GM18508 (cell line): Measurements from ENCODE around the gene CRACR2A.

ENCODE experiments used
- ATAC-seq: cut with Tn5 transposase; IDR thresholded peaks from one replicate; pipeline ENCODE4 v1.9.1; 2021; ENCODE audit warnings: moderate number of reproducible peaks; ENCODE audit not compliant: insufficient read depth, unreplicated experiment

The CRACR2A gene

DNA sequence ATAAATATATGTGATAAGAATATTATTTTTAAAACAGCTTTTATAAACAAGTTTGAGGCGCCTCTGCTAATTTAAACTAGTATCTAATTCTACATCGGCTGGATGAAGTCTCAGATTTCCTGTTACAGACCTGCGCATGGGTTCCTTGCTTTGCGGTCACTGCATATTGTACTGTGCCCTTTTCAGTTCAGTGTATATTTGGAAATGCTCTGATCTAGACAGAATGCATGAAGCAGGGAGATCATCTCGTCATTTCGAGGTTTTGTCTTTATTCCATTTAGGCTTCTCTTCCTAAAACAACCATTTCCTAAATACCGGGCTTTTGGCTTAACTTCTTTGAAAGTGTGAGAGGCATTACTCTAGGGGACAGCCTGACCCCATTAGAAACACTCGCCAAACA is 25.6 kb downstream of the CRACR2A start:
- ATAC-seq, result no peak

DNA sequence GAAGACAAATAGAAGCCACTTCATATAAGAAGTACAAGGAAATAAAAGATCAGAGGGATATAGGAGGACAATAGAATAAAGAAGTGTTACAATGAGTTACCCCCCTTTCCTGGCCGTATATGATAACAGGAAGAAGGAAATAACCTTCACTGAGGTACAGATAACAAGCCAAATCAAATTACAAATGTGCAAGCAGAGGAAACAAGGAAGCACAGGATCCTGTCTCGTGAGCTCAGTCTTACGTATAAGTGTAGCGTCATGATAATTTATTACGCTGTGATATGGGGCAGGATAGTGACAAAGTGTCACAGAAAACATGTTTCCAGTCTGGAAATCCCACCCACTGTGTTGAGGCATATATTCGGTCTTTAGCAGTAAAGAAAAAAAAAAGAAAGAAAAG is 26.5 kb downstream of the CRACR2A start:
- no peak for ATAC-seq

DNA sequence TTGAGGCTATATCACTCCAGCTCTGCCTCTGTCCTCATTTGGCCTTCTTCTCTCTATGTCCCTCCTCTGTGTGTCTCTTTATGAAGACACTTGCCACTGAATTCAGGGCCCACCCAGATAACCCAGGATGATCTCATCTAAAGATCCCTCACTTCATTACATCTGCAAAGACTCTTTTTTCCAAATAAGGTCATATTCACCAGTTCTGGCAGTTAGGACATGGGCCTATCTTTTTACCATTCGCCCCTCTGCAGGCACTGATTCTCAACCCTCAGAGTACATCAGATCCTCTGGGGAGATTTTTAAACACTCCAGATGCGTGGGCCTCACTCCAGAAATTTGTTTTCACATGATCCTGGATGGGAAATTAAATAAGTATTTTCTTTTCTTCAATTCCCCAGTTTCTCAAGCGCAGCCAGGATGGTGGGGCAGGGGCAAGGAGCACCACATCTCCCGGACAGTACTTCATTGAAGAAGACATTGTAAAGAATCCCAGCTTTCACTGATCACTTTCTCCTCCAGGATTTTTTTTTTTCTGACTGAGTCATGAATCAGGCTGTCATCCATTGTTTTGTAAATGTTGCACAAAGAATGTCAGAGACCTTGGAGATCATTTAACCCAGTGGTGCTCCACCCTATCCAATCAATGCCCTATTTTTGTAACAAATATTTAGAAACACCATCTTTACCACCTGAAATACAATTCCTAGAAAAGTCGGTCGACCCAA is 27.4 kb downstream of the CRACR2A start:
- no peak for ATAC-seq

DNA sequence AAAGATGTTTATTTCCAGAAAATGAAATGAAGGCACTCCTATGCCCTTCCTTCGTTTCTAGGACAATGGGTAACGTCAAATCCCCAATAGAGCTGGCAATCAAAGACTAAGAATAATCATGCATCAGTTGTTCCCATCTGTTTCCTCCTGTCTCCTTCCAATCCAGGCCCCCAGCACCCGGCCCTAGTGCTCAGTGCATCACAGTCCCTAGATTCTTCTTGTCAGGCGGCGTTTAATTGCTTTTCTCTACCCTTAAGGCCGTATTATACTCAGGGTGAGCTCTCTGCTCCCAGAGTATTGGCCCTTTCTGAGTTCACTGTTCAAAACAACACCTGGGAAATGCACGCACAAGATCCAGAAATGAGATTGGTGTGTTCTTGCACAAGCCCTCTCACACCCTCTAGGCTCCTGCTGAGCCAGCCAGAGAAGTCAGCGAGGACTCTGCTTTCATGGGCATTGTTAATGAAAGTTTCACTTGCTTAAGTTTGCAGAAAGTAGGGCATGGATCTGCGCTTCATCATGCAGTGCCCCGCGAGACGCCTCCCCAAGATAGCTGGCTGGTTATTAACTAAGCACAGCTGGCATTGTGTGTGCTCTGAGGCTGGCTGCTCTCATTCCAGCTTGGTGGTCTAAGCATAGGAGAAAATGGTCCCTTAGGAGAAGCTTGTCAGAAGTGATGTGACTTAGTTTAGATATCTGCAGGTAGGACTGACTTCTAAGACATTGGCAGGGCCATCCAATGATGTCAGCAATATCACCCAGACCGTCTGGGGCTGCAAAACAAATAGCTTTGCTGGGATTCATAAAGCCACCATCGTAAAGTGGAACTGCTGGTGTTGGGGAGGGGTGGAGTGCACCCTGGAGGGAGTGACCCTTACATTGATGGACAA is 28.7 kb downstream of the CRACR2A start:
- no peak for ATAC-seq

DNA sequence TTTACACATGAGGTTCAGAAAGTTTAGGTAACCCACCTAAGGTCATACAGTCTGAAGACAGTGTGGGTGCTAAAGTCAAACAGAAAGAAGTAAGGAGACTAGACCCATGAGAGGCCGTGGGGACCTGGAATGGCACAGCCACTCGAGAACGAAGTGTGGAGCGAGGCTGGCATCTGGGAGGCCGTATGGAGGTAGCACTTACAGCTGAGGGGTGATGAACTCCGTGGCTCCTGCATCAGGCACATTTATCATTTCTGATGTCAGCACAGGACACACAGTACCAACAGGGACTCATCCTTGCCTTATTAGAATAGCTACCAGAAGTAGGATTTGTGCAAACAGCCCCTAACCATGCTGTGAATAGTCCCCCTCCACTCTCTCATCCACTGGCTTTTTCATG is 30.5 kb downstream of the CRACR2A start:
- ATAC-seq, result no peak

DNA sequence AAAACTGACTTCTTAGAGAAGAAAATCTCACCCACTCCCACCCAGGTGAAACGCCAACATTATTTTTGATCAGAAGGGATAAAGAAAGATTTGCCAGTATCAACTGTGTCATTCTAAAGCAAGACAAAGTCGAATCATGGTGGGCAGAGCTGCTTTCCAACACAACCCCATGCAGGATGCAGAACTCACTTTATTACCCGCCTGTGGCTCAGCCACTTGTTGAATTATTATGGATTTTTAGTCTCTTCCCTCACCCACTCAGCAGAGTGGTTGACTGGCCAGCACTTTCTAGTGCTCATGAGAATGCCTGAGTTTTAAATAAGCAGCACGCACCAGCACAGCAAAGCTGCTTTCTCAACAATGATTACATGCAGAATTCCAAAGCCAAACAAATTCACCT is 32.1 kb downstream of the CRACR2A start:
- ATAC-seq, result no peak

DNA sequence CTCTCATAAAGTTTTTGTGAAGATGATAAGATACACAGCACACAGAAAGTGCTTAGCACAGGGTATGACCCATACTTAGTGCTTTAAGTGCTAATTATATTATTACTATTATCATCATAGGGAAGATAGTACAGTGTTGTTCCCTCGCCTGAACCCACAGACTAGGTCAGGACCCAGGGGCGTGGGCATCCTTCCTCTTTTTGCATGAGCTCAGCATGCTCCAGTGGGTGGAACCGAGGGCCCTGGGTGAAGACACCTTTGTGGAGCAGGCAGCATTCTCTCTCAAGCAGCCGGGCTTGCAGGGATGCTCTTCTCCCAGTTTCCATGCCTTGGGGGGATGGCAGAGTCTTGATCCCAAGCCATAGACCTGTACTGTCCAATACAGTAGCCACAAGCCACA is 34.8 kb downstream of the CRACR2A start:
- no peak for ATAC-seq

DNA sequence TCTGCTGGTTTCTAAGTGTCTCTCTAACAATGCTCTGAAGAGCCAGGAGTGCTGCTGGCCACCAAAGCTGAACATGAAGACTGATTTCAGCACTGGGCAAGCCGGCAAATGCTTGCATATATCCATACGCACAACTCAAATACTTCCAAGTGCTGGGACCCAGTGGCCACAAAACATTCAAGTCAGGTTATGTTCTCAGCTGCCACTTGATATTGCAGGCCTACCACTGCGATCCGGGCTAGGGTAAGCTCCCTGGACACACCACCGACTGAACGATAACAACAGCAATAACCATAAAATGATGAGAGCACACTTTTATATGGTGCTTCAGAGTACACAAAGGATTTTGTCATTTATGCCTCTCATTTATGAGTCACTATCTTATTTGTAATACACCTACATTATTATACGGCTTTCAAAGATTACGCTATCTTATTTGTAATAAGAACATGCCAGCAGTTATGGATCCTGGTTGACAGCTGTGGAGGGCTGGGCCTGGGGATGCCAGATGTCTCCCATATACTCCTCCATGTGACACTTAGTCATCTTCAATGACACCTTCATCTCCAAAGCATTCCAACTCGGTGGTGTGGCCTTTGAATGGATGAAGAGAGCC is 35.5 kb downstream of the CRACR2A start:
- ATAC-seq, result no peak

DNA sequence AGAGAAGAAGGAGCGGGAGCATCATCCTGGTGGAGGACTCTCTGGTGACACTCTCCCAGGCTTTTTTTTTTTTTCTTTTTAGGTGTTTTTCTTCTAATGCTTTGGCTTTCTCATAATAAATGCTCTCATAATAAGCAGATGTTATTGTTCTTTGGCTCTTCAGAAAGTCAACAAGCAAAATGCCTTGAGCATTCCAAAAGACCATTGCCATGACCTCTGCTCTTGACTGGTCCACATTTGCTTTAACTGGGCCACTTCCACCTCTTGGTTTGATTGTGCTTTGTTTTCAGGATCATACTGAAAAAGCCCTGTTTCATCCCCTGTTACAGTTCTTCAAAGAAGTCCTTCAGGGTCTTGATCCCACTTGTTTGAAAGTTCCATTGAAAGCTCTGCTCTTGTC is 36.9 kb downstream of the CRACR2A start:
- ATAC-seq, result no peak

DNA sequence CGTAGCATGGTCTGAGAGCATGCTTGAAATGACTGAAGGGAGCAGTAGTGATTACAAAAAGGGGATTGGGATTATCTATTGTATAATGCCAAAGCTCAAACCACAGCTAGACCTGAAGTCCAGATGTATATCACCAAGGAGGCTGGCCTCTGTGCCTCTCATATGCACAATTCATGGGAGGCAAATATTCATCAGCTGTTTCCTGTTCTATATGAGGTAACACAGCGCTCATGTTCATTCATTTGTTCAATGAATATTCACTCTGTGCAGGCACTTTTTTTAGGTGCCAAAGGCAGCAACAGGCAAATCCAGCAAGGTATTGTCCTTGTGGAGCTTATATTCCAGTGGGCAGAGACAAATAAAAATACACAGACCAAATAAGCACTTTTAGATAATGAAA is 39.0 kb downstream of the CRACR2A start:
- no peak for ATAC-seq

DNA sequence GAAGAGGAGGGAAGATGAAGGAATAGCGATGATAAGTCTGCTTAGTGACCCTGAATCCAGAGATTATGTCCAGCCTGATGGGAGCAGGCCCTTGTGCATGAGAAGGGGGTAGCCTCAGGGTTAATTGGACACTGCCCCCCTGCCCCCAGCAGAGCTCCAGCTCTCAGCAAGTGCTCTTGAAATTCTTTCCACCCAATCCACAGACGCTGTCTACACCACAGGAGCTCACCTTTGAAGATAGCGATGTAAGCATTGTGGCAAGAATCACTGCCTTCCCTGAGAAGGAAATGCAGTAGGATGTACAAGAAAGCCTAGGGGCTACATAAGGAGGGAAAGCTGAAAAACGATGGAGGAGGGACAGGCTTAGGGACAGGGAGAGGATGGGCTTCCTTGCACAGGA is 39.4 kb downstream of the CRACR2A start:
- no peak for ATAC-seq

DNA sequence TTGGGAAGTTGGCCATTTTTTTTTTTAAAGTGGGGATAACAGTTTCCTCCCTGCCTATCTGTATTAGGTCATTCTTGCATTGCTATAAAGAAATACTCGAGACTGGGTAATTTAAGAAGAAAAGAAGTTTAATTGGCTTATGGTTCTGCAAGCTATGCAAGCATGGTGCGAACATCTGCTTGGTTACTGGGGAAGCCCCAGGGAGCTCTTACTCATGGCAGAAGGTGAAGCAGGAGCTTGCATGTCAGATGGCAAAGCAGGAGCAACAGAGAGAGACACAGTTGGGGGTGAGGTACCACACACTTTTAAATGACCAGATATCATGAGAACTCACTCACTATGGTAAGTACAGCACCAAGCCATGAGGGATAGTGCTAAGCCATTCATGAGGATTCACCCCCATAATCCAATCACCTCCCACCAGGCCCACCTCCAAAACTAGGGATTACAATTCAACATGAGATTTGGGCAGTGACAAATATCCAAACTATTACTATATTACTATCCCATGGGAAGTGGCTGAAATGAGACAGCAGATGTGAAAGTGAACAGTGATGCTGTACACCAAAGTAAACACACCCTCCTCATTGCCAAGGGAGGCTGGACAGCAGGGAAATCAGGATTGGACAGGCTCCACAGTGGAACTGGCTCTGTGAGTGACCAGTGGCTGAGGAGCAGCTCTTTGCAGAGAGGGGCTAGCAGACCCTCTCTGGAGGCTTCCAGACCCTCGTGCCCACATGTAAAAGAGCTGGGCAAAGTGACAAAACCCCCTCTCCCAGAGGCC is 40.5 kb downstream of the CRACR2A start:
- no peak for ATAC-seq

DNA sequence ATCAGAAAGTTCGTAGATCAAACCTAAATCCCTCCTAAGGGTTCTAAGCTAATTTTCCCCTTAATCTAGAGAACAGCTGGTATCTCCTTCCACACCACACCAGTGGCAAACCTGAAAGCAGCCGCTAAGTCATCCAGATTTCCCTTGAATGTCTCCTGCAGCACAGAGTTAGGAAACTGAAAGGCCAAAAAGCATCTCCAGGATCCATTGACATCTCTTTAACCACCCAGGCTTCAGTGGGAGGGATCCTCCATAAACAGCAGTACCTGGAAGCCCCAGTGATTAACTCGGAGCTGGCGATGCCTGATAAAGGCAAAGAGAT is 47.6 kb downstream of the CRACR2A start:
- ATAC-seq, result no peak

DNA sequence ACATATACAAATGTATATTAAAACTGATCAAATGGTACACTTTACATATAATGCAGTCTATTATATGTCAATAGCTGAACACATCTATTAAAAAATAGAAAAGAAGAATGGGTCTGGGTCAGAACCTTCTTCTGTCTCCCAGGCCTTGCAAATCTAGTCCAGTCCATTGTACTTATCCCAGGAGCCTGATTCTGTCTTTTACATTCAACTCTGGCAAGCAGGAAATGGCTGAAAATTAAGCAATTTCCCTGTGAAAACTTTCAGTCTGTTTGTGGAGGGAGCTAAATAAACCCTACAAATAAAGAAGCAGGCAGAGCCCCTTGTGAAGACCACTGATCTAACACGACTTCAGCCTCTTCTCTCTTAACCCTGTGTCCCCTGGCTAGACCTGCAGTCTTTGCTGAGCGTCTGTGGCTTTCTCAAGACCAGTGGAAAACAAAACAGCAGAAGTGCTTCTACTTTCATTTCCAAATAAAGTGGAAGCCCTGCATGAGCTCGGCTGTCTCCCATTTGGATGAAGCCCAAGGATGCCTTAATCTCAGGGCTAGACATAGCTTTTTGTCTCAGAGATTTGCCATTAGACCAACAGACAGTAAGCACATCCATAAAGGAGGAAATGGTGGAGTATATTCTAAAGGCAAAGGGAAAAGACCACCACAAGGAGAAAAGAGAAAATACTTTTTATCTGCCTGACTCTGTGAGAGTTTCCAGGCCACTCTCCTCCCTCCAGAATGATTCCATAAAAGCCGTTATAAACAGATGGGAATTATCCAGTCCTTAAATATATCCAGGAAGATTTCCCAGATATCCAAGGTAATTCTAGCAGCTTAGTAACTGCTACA is 48.2 kb downstream of the CRACR2A start:
- no peak for ATAC-seq

DNA sequence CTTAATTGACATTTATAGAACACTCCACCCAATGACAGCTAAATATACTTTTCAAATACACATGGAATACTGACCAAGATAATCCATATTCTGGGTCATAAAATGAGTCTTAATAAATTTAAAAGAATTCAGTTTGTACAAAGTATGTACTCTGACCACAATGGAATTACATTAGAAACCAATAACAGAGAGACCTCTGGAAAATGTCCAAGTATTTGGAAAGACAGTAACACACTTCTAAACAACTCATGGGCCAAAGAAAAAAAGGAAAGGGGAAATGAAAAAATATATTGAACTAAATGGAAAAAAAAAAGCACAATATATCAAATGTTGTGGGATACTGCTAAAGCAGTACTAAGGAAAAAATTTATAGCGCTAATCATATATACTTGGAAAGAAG is 52.0 kb downstream of the CRACR2A start:
- no peak for ATAC-seq

DNA sequence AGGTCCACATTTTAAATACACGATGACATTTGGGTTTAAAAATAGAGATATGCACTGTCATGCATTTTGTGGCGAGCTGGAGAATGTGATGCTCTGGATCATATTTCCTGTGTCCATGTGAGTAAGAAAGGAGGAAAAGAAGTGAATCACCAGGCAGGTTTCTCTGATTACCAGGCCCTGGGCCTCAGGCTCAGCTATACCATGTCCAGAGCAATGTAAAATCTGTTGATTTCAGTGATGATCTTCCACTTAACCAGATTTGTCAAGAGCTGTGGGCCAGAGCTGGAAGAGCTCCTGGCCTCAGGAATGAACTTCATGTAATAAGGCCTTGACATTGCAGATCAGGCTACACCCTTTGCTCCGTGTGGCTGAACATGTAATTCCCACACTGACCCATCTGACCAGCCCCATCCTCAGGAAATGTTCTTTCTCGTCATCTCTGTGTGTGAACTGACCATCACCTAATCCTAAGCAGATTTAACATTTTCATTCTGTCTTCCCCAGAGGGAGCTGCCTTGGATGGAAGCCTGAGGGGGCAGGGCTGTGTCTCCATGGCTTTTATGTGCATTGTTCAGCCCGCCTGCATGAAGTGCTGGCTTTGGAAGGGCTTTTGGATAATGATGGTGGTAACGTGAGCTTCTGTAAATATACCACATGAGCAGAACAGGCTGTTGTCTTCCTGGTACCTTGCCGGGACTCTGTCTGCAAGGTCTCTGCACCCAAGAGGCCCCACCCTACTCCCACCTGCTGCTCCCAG is 54.5 kb downstream of the CRACR2A start:
- no peak for ATAC-seq

DNA sequence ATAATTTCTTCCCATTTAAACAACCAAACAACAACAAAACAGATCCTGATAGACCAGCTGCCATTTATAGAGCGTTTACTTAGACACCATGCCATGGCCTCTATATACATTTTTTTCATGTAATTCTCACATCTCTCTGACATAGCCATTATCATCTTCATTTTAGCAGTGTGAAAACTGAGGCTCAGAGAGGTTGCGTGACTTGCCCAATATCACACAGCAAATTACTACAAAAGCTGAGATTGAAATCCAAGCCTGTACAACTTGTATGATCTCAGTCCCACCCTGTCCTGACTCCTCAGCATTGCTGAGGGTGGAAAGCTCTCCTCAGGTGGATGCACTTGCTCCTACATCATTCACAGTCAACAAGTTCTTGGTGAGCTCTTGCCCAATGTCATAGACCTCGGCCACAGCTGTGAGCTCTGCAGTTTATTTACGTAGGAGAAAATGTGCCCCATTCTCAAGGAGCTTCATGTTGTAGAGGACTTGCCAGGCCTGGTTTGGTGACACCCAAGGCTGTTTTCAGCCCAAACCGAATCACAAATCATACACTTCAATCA is 55.5 kb downstream of the CRACR2A start:
- ATAC-seq, result no peak

DNA sequence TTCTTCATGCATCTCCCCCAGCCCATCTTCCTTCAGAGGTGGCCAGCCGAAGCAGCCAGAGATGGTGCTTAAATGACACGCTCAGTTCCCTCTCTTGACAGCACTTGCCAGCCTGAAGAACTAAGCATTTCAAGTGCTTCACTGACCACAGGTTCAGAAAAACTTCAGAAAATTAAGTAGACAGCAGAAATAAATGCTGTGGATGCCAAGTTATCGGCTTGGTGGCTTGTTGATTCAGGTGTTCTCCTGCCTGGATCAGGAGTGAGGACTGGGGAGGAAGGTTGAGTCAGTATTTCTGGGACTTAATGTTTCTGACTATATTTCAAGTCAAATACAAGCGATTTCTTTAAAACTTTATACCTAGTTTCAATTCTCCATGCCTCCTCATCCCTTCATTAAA is 58.2 kb downstream of the CRACR2A start:
- ATAC-seq, result no peak
